GM18907 (cell line): Measurements from ENCODE around the gene COLEC12.

Experiments
- ATAC-seq: cut with Tn5 transposase; IDR thresholded peaks from one replicate; pipeline ENCODE4 v1.9.1; 2021; ENCODE audit warnings: mild to moderate bottlenecking, moderate library complexity; ENCODE audit not compliant: unreplicated experiment

COLEC12 gene

DNA sequence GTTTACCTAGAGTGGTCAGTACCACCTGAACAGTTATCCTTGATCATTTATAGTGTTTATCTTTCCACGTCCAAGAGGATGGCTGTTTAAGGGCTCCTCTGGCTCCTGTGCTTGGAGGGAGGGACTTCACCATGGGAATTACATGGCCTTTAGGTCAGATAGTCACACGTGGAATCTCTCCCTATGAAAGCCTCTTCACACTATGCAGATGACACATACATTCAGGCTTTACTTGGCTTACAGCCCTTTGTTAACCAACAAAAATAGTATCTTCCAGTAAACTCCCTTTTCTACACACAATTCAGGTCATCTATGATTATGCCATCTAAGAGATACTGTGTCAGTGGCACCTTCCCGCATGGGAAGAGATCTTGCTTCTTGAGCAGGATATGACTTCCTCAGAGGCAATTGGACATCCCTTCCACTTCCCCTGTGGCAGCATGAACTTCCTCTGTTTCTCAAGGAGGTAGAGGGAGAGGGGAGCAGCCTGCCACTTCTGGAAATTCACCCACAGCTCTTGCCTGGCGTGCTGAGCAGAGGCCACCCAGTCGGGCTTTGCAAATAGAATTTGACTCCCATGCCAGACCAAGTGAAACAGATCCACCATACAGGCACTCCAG lies 53.5 kb downstream of the COLEC12 start:
- no peak for ATAC-seq

DNA sequence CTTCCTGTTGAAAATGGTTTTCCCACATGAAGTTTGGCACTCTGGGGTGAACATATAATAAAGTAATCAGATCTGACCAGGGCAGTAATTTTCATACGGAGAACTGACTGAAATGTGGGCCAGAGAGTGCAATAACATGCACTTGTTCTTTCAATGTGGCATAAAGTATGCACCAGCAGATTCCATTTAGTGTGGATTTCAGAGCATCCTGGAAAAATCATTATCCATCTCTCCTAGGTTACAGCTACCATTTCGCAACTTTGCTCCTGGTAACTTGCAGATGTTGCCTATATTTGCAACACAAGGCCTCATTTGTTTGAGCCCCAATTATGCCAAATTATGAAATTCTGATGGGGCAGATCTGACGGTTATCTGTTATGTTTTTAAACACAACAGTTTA lies 55.4 kb downstream of the COLEC12 start:
- no peak for ATAC-seq

GRCh38 chr18:438571-438970 lies 61.9 kb downstream of the COLEC12 start:
- ATAC-seq, result no peak

GRCh38 chr18:435940-436339 lies 64.6 kb downstream of the COLEC12 start:
- no peak for ATAC-seq

DNA sequence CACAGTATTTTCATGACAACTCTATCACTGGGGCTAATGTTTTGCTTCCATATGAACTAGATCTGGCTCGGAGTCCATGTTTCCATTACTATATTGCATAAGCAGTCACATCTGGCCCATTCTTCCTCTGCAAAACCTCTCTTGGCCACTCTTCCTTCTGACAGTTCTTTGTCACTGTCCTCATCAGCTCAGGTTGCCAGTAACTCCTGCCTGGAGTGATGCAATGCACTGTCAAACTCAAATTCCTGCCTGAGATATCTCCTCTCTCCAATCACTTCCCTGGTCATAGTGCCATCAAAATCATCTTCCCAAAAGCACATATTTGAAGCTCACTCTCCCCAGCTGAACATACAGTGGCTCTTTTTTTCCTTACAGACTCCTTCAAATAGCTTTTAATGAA lies 66.1 kb downstream of the COLEC12 start:
- no peak for ATAC-seq

GRCh38 chr18:433960-434359 lies 66.5 kb downstream of the COLEC12 start:
- ATAC-seq, result no peak

DNA sequence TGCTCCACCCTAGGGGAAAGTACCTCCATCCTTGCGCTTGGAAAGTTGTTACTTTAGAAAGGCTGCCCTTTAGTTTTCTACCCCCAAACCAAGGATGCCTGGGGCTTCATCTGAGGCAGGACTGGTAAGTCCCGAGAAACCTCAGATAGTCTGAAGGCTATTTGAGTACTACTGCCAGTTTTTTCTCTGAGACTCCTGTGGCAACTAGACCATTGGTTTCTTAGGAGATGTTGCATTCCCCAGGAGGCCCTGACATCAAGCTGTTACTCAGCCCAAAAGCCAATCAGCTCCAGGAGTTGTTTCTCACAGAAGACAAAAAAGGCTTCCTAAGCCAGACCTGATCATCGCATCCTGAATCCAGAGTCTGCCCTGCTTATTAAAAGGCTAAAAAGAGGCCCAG lies 67.2 kb downstream of the COLEC12 start:
- ATAC-seq, result no peak

GRCh38 chr18:432791-433190 lies 67.7 kb downstream of the COLEC12 start:
- no peak for ATAC-seq

GRCh38 chr18:429030-429429 lies 71.5 kb downstream of the COLEC12 start:
- no peak for ATAC-seq

DNA sequence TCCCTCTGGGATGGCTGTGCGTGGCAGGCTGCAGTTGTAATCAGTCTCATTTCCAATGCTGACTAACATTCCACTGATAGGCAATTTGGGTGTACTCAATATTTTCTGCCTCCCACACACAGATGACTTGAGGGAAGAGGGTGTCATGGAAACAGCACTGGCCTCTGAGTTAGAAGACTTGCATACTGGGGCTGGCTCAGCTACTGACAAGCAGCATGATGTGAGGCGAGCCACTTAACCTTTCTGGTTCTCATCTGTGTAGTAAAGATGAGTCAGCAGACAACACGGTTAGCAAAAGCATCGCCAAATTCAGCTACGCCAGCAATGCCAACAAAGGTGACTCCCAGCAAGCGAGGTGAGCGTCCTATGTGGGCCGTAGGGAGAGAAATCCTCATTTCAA lies 73.5 kb downstream of the COLEC12 start:
- ATAC-seq, result no peak

GRCh38 chr18:425106-425745 lies 75.3 kb downstream of the COLEC12 start:
- ATAC-seq, result no peak

GRCh38 chr18:424668-425067 lies 75.8 kb downstream of the COLEC12 start:
- no peak for ATAC-seq

- no peak for ATAC-seq
Observed at GRCh38 chr18:424071-424661, 76.3 kb downstream of the COLEC12 start.

DNA sequence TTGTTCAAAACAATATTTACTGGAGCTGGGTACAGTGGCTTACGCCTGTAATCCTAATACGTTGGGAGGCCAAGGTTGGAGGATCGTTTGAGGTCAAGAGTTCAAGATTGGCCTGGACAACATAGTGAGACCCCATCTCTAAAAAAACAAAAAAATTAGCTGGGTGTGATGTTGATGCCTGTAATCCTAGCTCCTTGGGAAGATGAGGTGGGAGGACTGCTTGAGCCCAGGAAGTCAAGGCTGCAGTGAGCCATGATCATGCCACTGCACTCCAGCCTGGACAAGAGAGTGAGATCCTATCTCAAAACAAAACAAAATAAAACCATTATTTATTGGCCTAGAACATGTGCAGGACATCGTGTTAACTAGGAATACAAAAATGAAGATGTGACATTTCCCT lies 77.5 kb downstream of the COLEC12 start:
- ATAC-seq, result no peak

GRCh38 chr18:421247-422155 lies 79.0 kb downstream of the COLEC12 start:
- ATAC-seq, result no peak

GRCh38 chr18:420661-421246 lies 79.7 kb downstream of the COLEC12 start:
- ATAC-seq, result no peak

DNA sequence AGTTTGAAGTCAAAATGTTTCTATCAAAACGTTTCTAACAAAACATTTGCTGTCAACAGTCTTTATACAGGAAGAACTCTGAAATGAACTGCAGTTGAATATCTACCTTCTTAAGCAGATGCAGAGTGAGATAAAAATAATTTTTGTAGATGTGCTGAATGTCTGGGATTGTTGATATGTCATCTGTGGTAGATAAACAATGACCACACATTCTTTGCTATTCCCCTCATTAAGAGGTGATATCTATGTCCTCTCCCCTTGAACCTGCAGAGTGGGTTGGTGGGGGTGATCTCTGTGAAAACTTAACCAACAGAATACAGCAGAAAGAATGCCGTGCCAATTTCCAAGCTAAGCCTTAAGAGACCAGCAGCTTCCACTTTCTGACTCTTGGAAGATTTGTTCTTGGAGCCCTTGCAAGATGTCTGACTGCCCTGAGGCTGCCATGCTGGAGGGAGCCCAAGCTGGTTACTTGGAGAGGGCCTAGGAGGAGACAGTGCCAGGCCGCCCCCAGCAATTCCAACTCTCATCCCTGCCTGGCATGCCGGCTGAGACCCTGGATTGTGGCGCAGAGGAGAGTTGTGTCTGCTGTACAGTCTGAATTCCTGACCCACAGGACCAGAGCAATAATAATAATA lies 80.8 kb downstream of the COLEC12 start:
- ATAC-seq, result no peak

- no peak for ATAC-seq
Observed at GRCh38 chr18:417495-417894, 83.0 kb downstream of the COLEC12 start.

- ATAC-seq, result no peak
Observed at GRCh38 chr18:416930-417329, 83.6 kb downstream of the COLEC12 start.
